SK-N-SH (cell line): ENCODE data around the gene TMCC2. TPM values are rescaled to one million over a fixed set of nuclear protein-coding genes. Genes with fewer than 3 reads are reported as not detected.

Experiments used
- CTCF ChIA-PET: fragments of 300-600, 350-600 bp; formaldehyde crosslinking; extraction: SDS; loops from one replicate; lab custom pipeline; 2021; lab: Yijun Ruan, JAX
- POLR2A ChIA-PET: fragments of 350-600 bp; sonication (Branson Sonifier 250); formaldehyde crosslinking; extraction: SDS; loops from one replicate; lab custom pipeline; 2020; ENCODE audit warnings: antibody characterized with exemption, inconsistent platforms; lab: Yijun Ruan, JAX
- DNase-seq: peaks from one replicate; pipeline ENCODE4 v3.0.0; 2012
- H2AFZ ChIP-seq: fragments of 200-600 bp; sonication (generic); 2 replicates; pipeline ENCODE4 v1.8.1; 2016; ENCODE audit warnings: antibody characterized with exemption, mild to moderate bottlenecking, low read depth
- H3F3A ChIP-seq: fragments of 200-600 bp; sonication (generic); replicated peaks from 2 replicates; pipeline ENCODE3; 2016; ENCODE audit warnings: antibody characterized with exemption, mild to moderate bottlenecking; ENCODE audit not compliant: insufficient read depth
- H3K27ac ChIP-seq, 2 experiments: fragments of 200-500 bp in 1 of 2; fragments of 200-600 bp in 1 of 2; sonication (Bioruptor generic) in 1 of 2; sonication (generic), shearing (Covaris generic) in 1 of 2; 2 replicates each; pipeline versions ENCODE4 v1.5.1 to v1.6.1; 2014 to 2016; ENCODE audit warnings: low read depth in 2 of 2, inconsistent platforms in 1 of 2, low read length in 1 of 2, mild to moderate bottlenecking in 1 of 2, mixed read lengths in 1 of 2
- H3K27me3 ChIP-seq: fragments of 200-600 bp; sonication (generic), shearing (Covaris generic); 2 replicates; pipeline ENCODE4 v1.6.1; 2016; ENCODE audit warnings: mixed run types; ENCODE audit not compliant: insufficient read depth
- H3K36me3 ChIP-seq, 2 experiments: fragments of 200-500 bp in 1 of 2; fragments of 200-600 bp in 1 of 2; sonication (Bioruptor generic) in 1 of 2; sonication (generic) in 1 of 2; replicated peaks in 1 of 2; 2 replicates each; pipeline versions ENCODE3 to v1.5.1; 2014 to 2016; ENCODE audit warnings: low read length in 1 of 2, mild to moderate bottlenecking in 1 of 2; ENCODE audit not compliant: insufficient read depth in 2 of 2, control insufficient read depth in 1 of 2
- H3K4me1 ChIP-seq, 2 experiments: fragments of 200-500 bp in 1 of 2; fragments of 200-600 bp in 1 of 2; sonication (Bioruptor generic) in 1 of 2; sonication (generic), shearing (Covaris generic) in 1 of 2; 2 replicates each; pipeline versions ENCODE4 v1.5.1 to v1.6.1; 2014 to 2016; ENCODE audit warnings: low read depth in 1 of 2, low read length in 1 of 2, mixed run types in 1 of 2; ENCODE audit not compliant: insufficient read depth in 2 of 2, control insufficient read depth in 1 of 2
- H3K4me2 ChIP-seq: fragments of 200-600 bp; sonication (generic), shearing (Covaris generic); 2 replicates; pipeline ENCODE4 v1.6.1; 2017; ENCODE audit warnings: mixed run types
- H3K4me3 ChIP-seq, 2 experiments: fragments of 200-500 bp in 1 of 2; fragments of 200-600 bp in 1 of 2; sonication (Bioruptor generic) in 1 of 2; sonication (generic), shearing (Covaris generic) in 1 of 2; 2 replicates each; pipeline versions ENCODE4 v1.5.1 to v1.8.1; 2014 to 2016; ENCODE audit warnings: low read depth in 2 of 2, inconsistent platforms in 1 of 2, low read length in 1 of 2, mild to moderate bottlenecking in 1 of 2, mixed read lengths in 1 of 2, moderate library complexity in 1 of 2
- H3K79me2 ChIP-seq: fragments of 200-600 bp; sonication (generic); 2 replicates; pipeline ENCODE4 v1.8.1; 2017; ENCODE audit warnings: mild to moderate bottlenecking; ENCODE audit not compliant: insufficient read depth
- H3K9ac ChIP-seq: fragments of 200-600 bp; sonication (generic); 2 replicates; pipeline ENCODE4 v1.6.1; 2017; ENCODE audit warnings: mixed run types
- H3K9me2 ChIP-seq: fragments of 200-600 bp; sonication (generic); 2 replicates; pipeline ENCODE4 v1.6.1; 2017; ENCODE audit warnings: mixed run types
- H3K9me3 ChIP-seq: fragments of 200-600 bp; sonication (generic); 2 replicates; pipeline ENCODE4 v1.6.1; 2017; ENCODE audit warnings: mixed run types, mild to moderate bottlenecking, moderate library complexity
- H4K20me1 ChIP-seq: fragments of 200-600 bp; sonication (generic); 2 replicates; pipeline ENCODE4 v1.6.1; 2017; ENCODE audit warnings: mild to moderate bottlenecking, mixed run types; ENCODE audit not compliant: insufficient read depth
- CHD2 ChIP-seq: fragments of 150-350 bp; IDR thresholded peaks from 2 replicates; pipeline ENCODE4 v1.6.1; 2018; ENCODE audit warnings: low read length; ENCODE audit not compliant: partially characterized antibody
- ELF1 ChIP-seq: IDR thresholded peaks from 2 replicates; pipeline ENCODE4 v1.4.0; 2012
- EP300 ChIP-seq, 2 experiments: IDR thresholded peaks; 2 replicates each; pipeline versions ENCODE4 v1.4.0 to v1.6.1; 2012; ENCODE audit warnings: borderline replicate concordance in 1 of 2, low read depth in 1 of 2, low read length in 1 of 2
- EZH2phosphoT487 ChIP-seq: fragments of 200-600 bp; sonication (generic); IDR thresholded peaks from 2 replicates; pipeline ENCODE4 v1.6.1; 2017; ENCODE audit warnings: low read depth, mixed run types, mild to moderate bottlenecking, antibody characterized with exemption, moderate library complexity, borderline replicate concordance
- FOSL2 ChIP-seq: IDR thresholded peaks from 2 replicates; pipeline ENCODE4 v1.4.0; 2012; ENCODE audit warnings: low read depth, mild to moderate bottlenecking, moderate library complexity, borderline replicate concordance
- FOXJ3 ChIP-seq: sonication (generic); formaldehyde crosslinking; IDR thresholded peaks from 2 replicates; pipeline ENCODE4 v1.5.1; 2020; ENCODE audit warnings: mild to moderate bottlenecking, missing genetic modification reagents
- GABPA ChIP-seq: IDR thresholded peaks from 2 replicates; pipeline ENCODE4 v1.4.0; 2012; ENCODE audit warnings: low read depth, mild to moderate bottlenecking
- GATA2 ChIP-seq: sonication (generic); formaldehyde crosslinking; IDR thresholded peaks from 2 replicates; pipeline ENCODE4 v1.5.0; 2020; ENCODE audit warnings: mild to moderate bottlenecking, missing genetic modification reagents
- MEF2A ChIP-seq: IDR thresholded peaks from 2 replicates; pipeline ENCODE4 v1.4.0; 2012; ENCODE audit warnings: low read depth, borderline replicate concordance
- MXI1 ChIP-seq: IDR thresholded peaks from 2 replicates; pipeline ENCODE4 v1.6.1; 2012; ENCODE audit warnings: mild to moderate bottlenecking, low read depth, low read length, improper control_type of control experiment
- NFIC ChIP-seq: IDR thresholded peaks from 2 replicates; pipeline ENCODE4 v1.4.0; 2012; ENCODE audit warnings: borderline replicate concordance
- POLR2AphosphoS5 ChIP-seq: IDR thresholded peaks from 2 replicates; pipeline ENCODE4 v1.6.1; 2012; ENCODE audit warnings: low read depth, low read length
- RAD21 ChIP-seq: IDR thresholded peaks from 2 replicates; pipeline ENCODE4 v1.6.1; 2012; ENCODE audit warnings: mild to moderate bottlenecking, low read length
- SIN3A ChIP-seq: IDR thresholded peaks from 2 replicates; pipeline ENCODE4 v1.6.1; 2012; ENCODE audit warnings: low read depth, mild to moderate bottlenecking, low read length, moderate library complexity, borderline replicate concordance
- TAF1 ChIP-seq: IDR thresholded peaks from 2 replicates; pipeline ENCODE4 v1.6.1; 2012; ENCODE audit warnings: low read depth, mild to moderate bottlenecking, low read length, moderate library complexity, borderline replicate concordance
- TCF12 ChIP-seq: IDR thresholded peaks from 2 replicates; pipeline ENCODE4 v1.4.0; 2012
- TEAD4 ChIP-seq: IDR thresholded peaks from 2 replicates; pipeline ENCODE4 v1.4.0; 2012; ENCODE audit warnings: mild to moderate bottlenecking, borderline replicate concordance; ENCODE audit not compliant: insufficient read depth
- YY1 ChIP-seq: IDR thresholded peaks from 2 replicates; pipeline ENCODE4 v1.4.0; 2012; ENCODE audit warnings: low read depth, mild to moderate bottlenecking
- WGBS: methylation state at CpG from one replicate; pipeline ENCODE4 v1.1.6; 2017; ENCODE audit warnings: low lambda C conversion rate; 5-methylcytosine and 5-hydroxymethylcytosine counted together
- polyA plus RNA-seq, 3 experiments: library from polyadenylated mRNA; depleted of rRNA; stranded (reverse); fragments of >200 nt; gene quantifications; 2 replicates each; pipeline ENCODE4 v1.2.3, GENCODE V29; 2012
- TF ChIP-seq, protein P1 (sequence below): IDR thresholded peaks from 2 replicates; pipeline ENCODE4 v1.4.0; 2012; ENCODE audit warnings: low read depth, borderline replicate concordance
- TF ChIP-seq, protein P2 (sequence below): fragments of 150-350 bp; IDR thresholded peaks from 2 replicates; pipeline ENCODE4 v1.6.1; 2017; ENCODE audit warnings: antibody characterized with exemption, low read length, low read depth, borderline replicate concordance
- TF ChIP-seq, protein P3 (sequence below): fragments of 150-350 bp; IDR thresholded peaks from 2 replicates; pipeline ENCODE4 v1.6.1; 2016; ENCODE audit warnings: mild to moderate bottlenecking, low read depth, low read length
- TF ChIP-seq, protein P4 (sequence below): IDR thresholded peaks from 2 replicates; pipeline ENCODE4 v1.6.1; 2012; ENCODE audit warnings: mild to moderate bottlenecking, low read depth, low read length, moderate library complexity

TMCC2 gene
- polyA plus RNA-seq, 1 of the 3 experiments (the other 2 are of a cell fraction) = 6.0 TPM

DNA sequence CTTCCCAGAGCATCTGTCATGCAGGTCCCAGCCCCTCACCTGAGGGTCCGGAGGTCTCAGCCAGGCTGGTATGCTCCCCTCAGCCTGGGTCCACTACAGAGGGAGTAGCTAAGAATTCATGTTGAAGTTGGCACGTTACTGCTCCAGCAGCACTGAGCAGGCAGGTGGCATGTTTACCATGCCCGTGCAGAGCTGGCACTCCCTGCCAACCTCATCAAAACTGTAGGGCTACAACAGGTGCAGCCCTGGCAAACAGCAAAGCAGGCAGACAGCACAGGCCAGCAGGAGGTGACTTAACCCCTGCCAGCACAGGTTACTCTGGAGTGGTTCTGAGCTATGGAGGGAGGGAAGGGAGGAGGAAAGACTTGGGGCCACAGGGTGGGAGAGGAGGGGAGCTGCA is 47.4 kb downstream of the TMCC2 start:
- H3K27ac ChIP-seq = no peak overlapping the region
- H3K9me2 ChIP-seq = no peaks in the 10 kb centered on the region
- no peaks in the 10 kb centered on the region for H3K79me2 ChIP-seq
- no peak overlapping the region for H2AFZ ChIP-seq
- H3F3A ChIP-seq = no peaks in the 10 kb centered on the region
- H3K4me3 ChIP-seq = no peak overlapping the region
- no peak for DNase-seq
- no peak overlapping the region for H3K4me2 ChIP-seq
- H3K9ac ChIP-seq = no peak overlapping the region
- CTCF ChIA-PET = interaction anchor here (0.6 to 38.3 kb wide), 7 partner anchors 9 to 249 kb away, joined by 3 to 1368 read pairs (median 6); partner anchors contain the start of genes NUAK2 and TMCC2
- POLR2A ChIA-PET = no interaction called here
- H3K9me3 ChIP-seq = no peaks in the 10 kb centered on the region
- TF ChIP-seq, protein P1, sequence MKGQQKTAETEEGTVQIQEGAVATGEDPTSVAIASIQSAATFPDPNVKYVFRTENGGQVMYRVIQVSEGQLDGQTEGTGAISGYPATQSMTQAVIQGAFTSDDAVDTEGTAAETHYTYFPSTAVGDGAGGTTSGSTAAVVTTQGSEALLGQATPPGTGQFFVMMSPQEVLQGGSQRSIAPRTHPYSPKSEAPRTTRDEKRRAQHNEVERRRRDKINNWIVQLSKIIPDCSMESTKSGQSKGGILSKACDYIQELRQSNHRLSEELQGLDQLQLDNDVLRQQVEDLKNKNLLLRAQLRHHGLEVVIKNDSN = no peak
- TF ChIP-seq FOXJ3 (CRISPR knock-in tag) (no peak), MEF2A (no peak), TCF12 (no peak), EP300 (IDR thresholded peaks at IDR 0.05; ENCODE audit: borderline replicate concordance in 1 of 2, low read depth in 1 of 2, low read length in 1 of 2) (no peak), POLR2AphosphoS5 (no peak), TEAD4 (no peak), RAD21 (no peak), YY1 (no peak), GATA2 (CRISPR knock-in tag) (no peak), SIN3A (no peak), TAF1 (no peak), EZH2phosphoT487 (no peak), ELF1 (no peak), CHD2 (no peak), FOSL2 (no peak)
- no peaks in the 10 kb centered on the region for H4K20me1 ChIP-seq
- peaks cover 3 to 10% of the 10 kb centered on the region in 2 experiments; a peak in 3 of 4 replicates for H3K4me1 ChIP-seq
- no peaks in the 10 kb centered on the region for H3K36me3 ChIP-seq
- 100% methylated on average over 1 of the region's 3 CpGs for WGBS
- no peaks in the 10 kb centered on the region for H3K27me3 ChIP-seq

DNA sequence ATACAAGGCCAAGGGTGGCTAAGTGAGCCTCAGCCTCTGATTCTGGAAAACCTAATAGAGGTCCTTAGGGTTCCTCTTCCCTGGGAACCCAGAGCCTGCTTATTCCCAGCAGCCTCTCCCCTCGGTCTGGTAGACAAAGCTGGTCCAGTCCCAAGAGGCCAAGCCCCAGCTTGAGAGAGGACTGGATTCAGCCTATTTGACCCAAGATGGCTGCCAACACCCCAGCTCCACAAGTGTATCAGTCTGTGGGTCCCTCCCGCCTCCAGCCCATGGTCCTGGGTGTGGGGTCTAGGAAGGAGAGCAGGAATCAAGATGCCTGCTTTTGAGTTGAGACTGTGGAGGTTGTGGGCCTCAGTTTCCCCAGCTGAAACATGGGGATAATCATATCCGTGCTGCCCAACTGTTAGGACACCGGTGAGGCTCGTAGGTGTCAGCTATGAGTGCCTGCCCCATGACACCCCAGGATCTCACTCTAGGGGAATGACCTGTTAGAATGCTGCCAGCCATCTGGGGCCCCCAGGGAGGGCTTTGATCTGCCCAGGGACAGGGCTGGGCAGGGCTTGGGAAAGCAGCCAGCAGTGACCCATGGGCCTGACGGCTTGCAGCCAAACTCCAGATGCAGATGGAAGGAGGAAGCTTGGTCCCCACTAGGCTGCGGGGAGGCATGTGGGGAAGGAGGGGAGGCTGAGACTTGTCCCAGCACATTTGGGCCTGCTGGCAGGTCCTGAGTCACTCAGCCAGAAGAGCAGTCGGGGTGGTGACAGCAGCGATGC is 48.4 kb downstream of the TMCC2 start:
- H3K4me1 ChIP-seq = peaks cover 3% of the 10 kb centered on the region in 2 experiments; a peak in 3 of 4 replicates
- ChIA-PET CTCF (interaction anchor here (0.8 to 38.3 kb wide), 8 partner anchors 11 to 248 kb away, joined by 3 to 1368 read pairs (median 6); partner anchors contain the start of gene NUAK2), POLR2A (no interaction called here)
- no peaks in the 10 kb centered on the region for H4K20me1 ChIP-seq
- no peaks in the 10 kb centered on the region for H3K27me3 ChIP-seq
- no peaks in the 10 kb centered on the region for H3K79me2 ChIP-seq
- no peak overlapping the region for H2AFZ ChIP-seq
- H3K9me3 ChIP-seq = no peaks in the 10 kb centered on the region
- H3K27ac ChIP-seq = no peak overlapping the region
- H3K36me3 ChIP-seq = no peaks in the 10 kb centered on the region
- no peaks in the 10 kb centered on the region for H3F3A ChIP-seq
- H3K9me2 ChIP-seq = no peaks in the 10 kb centered on the region
- no peak overlapping the region for H3K9ac ChIP-seq
- DNase-seq = no peak
- WGBS = 89% methylated on average over 5 of the region's 9 CpGs
- no peak overlapping the region for H3K4me2 ChIP-seq
- no peak overlapping the region for H3K4me3 ChIP-seq
- TF ChIP-seq, protein P2, sequence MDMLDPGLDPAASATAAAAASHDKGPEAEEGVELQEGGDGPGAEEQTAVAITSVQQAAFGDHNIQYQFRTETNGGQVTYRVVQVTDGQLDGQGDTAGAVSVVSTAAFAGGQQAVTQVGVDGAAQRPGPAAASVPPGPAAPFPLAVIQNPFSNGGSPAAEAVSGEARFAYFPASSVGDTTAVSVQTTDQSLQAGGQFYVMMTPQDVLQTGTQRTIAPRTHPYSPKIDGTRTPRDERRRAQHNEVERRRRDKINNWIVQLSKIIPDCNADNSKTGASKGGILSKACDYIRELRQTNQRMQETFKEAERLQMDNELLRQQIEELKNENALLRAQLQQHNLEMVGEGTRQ = no peak
- TF ChIP-seq CHD2 (no peak), MXI1 (no peak), GABPA (no peak), NFIC (no peak)
- TF ChIP-seq, protein P3, sequence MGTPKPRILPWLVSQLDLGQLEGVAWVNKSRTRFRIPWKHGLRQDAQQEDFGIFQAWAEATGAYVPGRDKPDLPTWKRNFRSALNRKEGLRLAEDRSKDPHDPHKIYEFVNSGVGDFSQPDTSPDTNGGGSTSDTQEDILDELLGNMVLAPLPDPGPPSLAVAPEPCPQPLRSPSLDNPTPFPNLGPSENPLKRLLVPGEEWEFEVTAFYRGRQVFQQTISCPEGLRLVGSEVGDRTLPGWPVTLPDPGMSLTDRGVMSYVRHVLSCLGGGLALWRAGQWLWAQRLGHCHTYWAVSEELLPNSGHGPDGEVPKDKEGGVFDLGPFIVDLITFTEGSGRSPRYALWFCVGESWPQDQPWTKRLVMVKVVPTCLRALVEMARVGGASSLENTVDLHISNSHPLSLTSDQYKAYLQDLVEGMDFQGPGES = no peak
- TF ChIP-seq, protein P4, sequence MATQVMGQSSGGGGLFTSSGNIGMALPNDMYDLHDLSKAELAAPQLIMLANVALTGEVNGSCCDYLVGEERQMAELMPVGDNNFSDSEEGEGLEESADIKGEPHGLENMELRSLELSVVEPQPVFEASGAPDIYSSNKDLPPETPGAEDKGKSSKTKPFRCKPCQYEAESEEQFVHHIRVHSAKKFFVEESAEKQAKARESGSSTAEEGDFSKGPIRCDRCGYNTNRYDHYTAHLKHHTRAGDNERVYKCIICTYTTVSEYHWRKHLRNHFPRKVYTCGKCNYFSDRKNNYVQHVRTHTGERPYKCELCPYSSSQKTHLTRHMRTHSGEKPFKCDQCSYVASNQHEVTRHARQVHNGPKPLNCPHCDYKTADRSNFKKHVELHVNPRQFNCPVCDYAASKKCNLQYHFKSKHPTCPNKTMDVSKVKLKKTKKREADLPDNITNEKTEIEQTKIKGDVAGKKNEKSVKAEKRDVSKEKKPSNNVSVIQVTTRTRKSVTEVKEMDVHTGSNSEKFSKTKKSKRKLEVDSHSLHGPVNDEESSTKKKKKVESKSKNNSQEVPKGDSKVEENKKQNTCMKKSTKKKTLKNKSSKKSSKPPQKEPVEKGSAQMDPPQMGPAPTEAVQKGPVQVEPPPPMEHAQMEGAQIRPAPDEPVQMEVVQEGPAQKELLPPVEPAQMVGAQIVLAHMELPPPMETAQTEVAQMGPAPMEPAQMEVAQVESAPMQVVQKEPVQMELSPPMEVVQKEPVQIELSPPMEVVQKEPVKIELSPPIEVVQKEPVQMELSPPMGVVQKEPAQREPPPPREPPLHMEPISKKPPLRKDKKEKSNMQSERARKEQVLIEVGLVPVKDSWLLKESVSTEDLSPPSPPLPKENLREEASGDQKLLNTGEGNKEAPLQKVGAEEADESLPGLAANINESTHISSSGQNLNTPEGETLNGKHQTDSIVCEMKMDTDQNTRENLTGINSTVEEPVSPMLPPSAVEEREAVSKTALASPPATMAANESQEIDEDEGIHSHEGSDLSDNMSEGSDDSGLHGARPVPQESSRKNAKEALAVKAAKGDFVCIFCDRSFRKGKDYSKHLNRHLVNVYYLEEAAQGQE = no peak
